Esophagus muscularis mucosa (tissue), 4 donors: Measurements from ENCODE around the gene MPRIP. TPM values are rescaled to one million over a fixed set of nuclear protein-coding genes. Genes with fewer than 3 reads are reported as not detected.

Source experiments
- DNase-seq: peaks from one replicate; pipeline ENCODE4 v3.0.0-alpha.2; 2017; ENCODE audit errors: extremely low spot score
- H3K27ac ChIP-seq, 4 donors: fragments of 200-600 bp; sonication (generic); replicated peaks in 1 of 4; 1 replicate in 3 of 4; 2 replicates in 1 of 4; pipeline ENCODE4 v1.5.1; 2016 to 2019; ENCODE audit warnings: mild to moderate bottlenecking in 1 of 4
- H3K27me3 ChIP-seq, 4 donors: fragments of 200-600 bp; sonication (generic); one replicate each; pipeline versions ENCODE4 v1.5.1 to v1.6.0; 2016 to 2019
- H3K36me3 ChIP-seq, 4 donors: fragments of 200-600 bp; sonication (generic); one replicate each; pipeline ENCODE4 v1.5.1; 2016 to 2019
- H3K4me1 ChIP-seq, 4 donors: fragments of 200-600 bp; sonication (generic); one replicate each; pipeline ENCODE4 v1.5.1; 2016 to 2019
- H3K4me3 ChIP-seq, 4 donors: fragments of 200-600 bp; sonication (generic); 1 replicate in 2 of 4; 2 replicates in 2 of 4; pipeline ENCODE4 v1.5.1; 2016 to 2019; ENCODE audit warnings: mild to moderate bottlenecking in 4 of 4, moderate library complexity in 1 of 4
- H3K9me3 ChIP-seq, 4 donors: fragments of 200-600 bp; sonication (generic); 1 replicate in 3 of 4; 2 replicates in 1 of 4; pipeline ENCODE4 v1.5.1; 2016 to 2019
- CTCF ChIP-seq, 3 experiments: fragments of 200-600 bp in 2 of 3; fragments of 450-650 bp in 1 of 3; sonication (generic) in 2 of 3; IDR thresholded peaks; one replicate each; pipeline ENCODE4 v1.5.1; 2017 to 2019; ENCODE audit warnings: antibody characterized with exemption in 3 of 3, mild to moderate bottlenecking in 2 of 3, moderate library complexity in 1 of 3
- EP300 ChIP-seq: sonication (generic); formaldehyde crosslinking; IDR thresholded peaks from one replicate; pipeline ENCODE4 v1.6.1; 2017; ENCODE audit warnings: antibody characterized with exemption
- POLR2A ChIP-seq: fragments of 450-650 bp; IDR thresholded peaks from one replicate; pipeline ENCODE4 v1.6.1; 2017; ENCODE audit warnings: antibody characterized with exemption, moderate library complexity, mild to moderate bottlenecking, low read depth
- POLR2AphosphoS5 ChIP-seq, 2 donors: sonication (generic); formaldehyde crosslinking; IDR thresholded peaks; one replicate each; pipeline ENCODE4 v1.6.1; 2017; ENCODE audit warnings: antibody characterized with exemption in 2 of 2
- WGBS: methylation state at CpG from one replicate; pipeline ENCODE4 v1.1.5; 2018; 5-methylcytosine and 5-hydroxymethylcytosine counted together
- intact Hi-C: fragments of 100-400 bp; cut with DNase I; formaldehyde crosslinking; loops from one replicate; pipeline ENCODE4 v1.15.1; 2023
- total RNA-seq, 4 donors: library from RNA; depleted of rRNA; stranded (reverse); fragments of >200 nt; gene quantifications; one replicate each; pipeline versions ENCODE4 v1.1.0 to v1.2.1, GENCODE V29; 2016

The MPRIP gene
- total RNA-seq, 4 donors from 2014 or later = 108 to 194 (median 129) TPM

GRCh38 chr17:17107891-17108431 lies 65.7 kb downstream of the MPRIP start:
- Histone ChIP-seq H3K36me3 (no peaks in the 10 kb centered on the region), H3K27ac (peak overlapping the region; percentile 46 to 67 (median 52)), H3K9me3 (no peaks in the 10 kb centered on the region), H3K27me3 (no peaks in the 10 kb centered on the region), H3K4me1 (peaks cover 71 to 94% (median 92%) of the 10 kb centered on the region in 4 donors), H3K4me3 (no peak overlapping the region)
- TF ChIP-seq POLR2A = no peak
- TF ChIP-seq CTCF (IDR thresholded peaks at IDR 0.05) = no peak
- TF ChIP-seq POLR2AphosphoS5 (IDR thresholded peaks at IDR 0.05) = peak in 1 of 2 donors; percentile 28
- intact Hi-C loops = no loop called here
- no peak for DNase-seq
- 57% methylated on average over 7 of the region's 7 CpGs for WGBS

GRCh38 chr17:17108451-17109049 lies 66.3 kb downstream of the MPRIP start:
- Histone ChIP-seq H3K4me1 (peaks cover 71 to 91% (median 89%) of the 10 kb centered on the region in 4 donors), H3K27ac (peak overlapping the region; percentile 46 to 67 (median 52)), H3K27me3 (no peaks in the 10 kb centered on the region), H3K4me3 (no peak overlapping the region), H3K36me3 (no peaks in the 10 kb centered on the region), H3K9me3 (no peaks in the 10 kb centered on the region)
- intact Hi-C loops = no loop called here
- WGBS = 61% methylated on average over 5 of the region's 8 CpGs
- TF ChIP-seq CTCF (IDR thresholded peaks at IDR 0.05) (no peak), EP300 (no peak), POLR2A (no peak)
- DNase-seq = no peak

GRCh38 chr17:17109256-17109655 lies 67.0 kb downstream of the MPRIP start:
- Histone ChIP-seq H3K36me3 (no peaks in the 10 kb centered on the region), H3K9me3 (no peaks in the 10 kb centered on the region), H3K27me3 (no peaks in the 10 kb centered on the region), H3K4me1 (peaks cover 67 to 90% (median 84%) of the 10 kb centered on the region in 4 donors), H3K27ac (peak overlapping the region in 3 of 4 donors; percentile 50 to 67 (median 55)), H3K4me3 (no peak overlapping the region)
- no peak for DNase-seq
- 49% methylated on average over 4 of the region's 4 CpGs for WGBS
- peak in 1 of 3 experiments; percentile 2 for TF ChIP-seq CTCF (IDR thresholded peaks at IDR 0.05)
- TF ChIP-seq POLR2A = no peak
- intact Hi-C loops = no loop called here

- Histone ChIP-seq H3K9me3 (no peaks in the 10 kb centered on the region), H3K27me3 (no peaks in the 10 kb centered on the region), H3K4me1 (peaks cover 69 to 90% (median 84%) of the 10 kb centered on the region in 4 donors), H3K4me3 (no peak overlapping the region), H3K27ac (peak overlapping the region in 3 of 4 donors; percentile 13 to 28 (median 24)), H3K36me3 (no peaks in the 10 kb centered on the region)
- TF ChIP-seq CTCF (IDR thresholded peaks at IDR 0.05) (no peak), POLR2AphosphoS5 (IDR thresholded peaks at IDR 0.05) (no peak), EP300 (no peak), POLR2A (no peak)
- intact Hi-C loops = no loop called here
- no peak for DNase-seq
- 90% methylated on average over 5 of the region's 5 CpGs for WGBS
Observed at GRCh38 chr17:17109907-17110306, 67.7 kb downstream of the MPRIP start.

DNA sequence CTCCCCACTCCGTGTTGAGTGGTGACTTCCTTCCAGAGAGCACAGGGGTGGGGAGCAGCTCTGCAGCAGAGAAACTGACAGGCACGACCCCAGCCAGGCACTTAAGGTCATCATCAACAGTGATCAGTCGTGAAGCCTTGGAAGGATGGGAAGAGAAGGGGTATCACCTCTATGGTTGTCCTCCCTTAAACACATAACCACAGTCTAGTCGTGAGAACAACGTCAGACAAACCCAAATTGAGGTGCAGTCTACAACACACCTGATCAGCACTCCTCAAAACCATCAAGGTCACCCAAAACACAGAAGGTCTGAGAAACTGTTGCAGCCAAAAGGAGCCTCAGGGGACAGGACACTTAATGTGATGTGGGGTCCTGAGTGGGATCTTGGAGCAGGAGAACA lies 68.3 kb downstream of the MPRIP start:
- no peak for DNase-seq
- no peak overlapping the region for H3K4me3 ChIP-seq
- H3K36me3 ChIP-seq = no peaks in the 10 kb centered on the region
- intact Hi-C loops = no loop called here
- no peaks in the 10 kb centered on the region for H3K9me3 ChIP-seq
- no peaks in the 10 kb centered on the region for H3K27me3 ChIP-seq
- peak overlapping the region in 2 of 4 donors; percentile 11 to 24 for H3K27ac ChIP-seq
- no peak for TF ChIP-seq POLR2A
- TF ChIP-seq EP300 = no peak
- TF ChIP-seq POLR2AphosphoS5 (IDR thresholded peaks at IDR 0.05) = no peak
- no peak for TF ChIP-seq CTCF (IDR thresholded peaks at IDR 0.05)
- 72% methylated on average over 5 of the region's 5 CpGs for WGBS
- H3K4me1 ChIP-seq = peaks cover 76 to 90% (median 84%) of the 10 kb centered on the region in 4 donors
